Hindlimb muscle (tissue), 1 donor: ENCODE measurements around the gene SLC12A3. TPM values are rescaled to one million over a fixed set of nuclear protein-coding genes. Genes with fewer than 3 reads are reported as not detected.

Source experiments
- DNase-seq: peaks from one replicate; pipeline ENCODE4 v3.0.0-alpha.2; 2013
- polyA plus RNA-seq: library from polyadenylated mRNA; unstranded; fragments of 120-200 nt; gene quantifications from one replicate; pipeline ENCODE4 v1.2.1, GENCODE V29; 2013; ENCODE audit not compliant: insufficient read length

Gene SLC12A3
- 0.05 TPM for polyA plus RNA-seq

- DNase-seq: no peak
Measured at GRCh38 chr16:56864960-56865359, at the start of gene SLC12A3. Gene SLC12A3 (plus strand): TSS chr16:56865207. CDS start chr16:56865236, 29 bp downstream.

- no peak for DNase-seq
Measured at GRCh38 chr16:56815721-56816120, 49.3 kb upstream of the SLC12A3 start.

GRCh38 chr16:56817056-56817455, 48.0 kb upstream of the SLC12A3 start:
- DNase-seq: no peak

- no peak for DNase-seq
Measured at GRCh38 chr16:56817938-56818337, 47.1 kb upstream of the SLC12A3 start.

GRCh38 chr16:56823081-56823733, 41.8 kb upstream of the SLC12A3 start:
- DNase-seq: no peak

- DNase-seq: no peak
Measured at GRCh38 chr16:56824331-56824730, 40.7 kb upstream of the SLC12A3 start.

- DNase-seq: no peak
Measured at GRCh38 chr16:56824804-56825203, 40.2 kb upstream of the SLC12A3 start.

GRCh38 chr16:56825826-56826225, 39.2 kb upstream of the SLC12A3 start:
- DNase-seq: no peak

- no peak for DNase-seq
Measured at GRCh38 chr16:56828647-56829046, 36.4 kb upstream of the SLC12A3 start.

- DNase-seq: no peak
Measured at GRCh38 chr16:56830669-56831068, 34.3 kb upstream of the SLC12A3 start.

GRCh38 chr16:56832768-56833167, 32.2 kb upstream of the SLC12A3 start:
- DNase-seq: no peak

GRCh38 chr16:56833243-56833970, 31.6 kb upstream of the SLC12A3 start:
- no peak for DNase-seq

- no peak for DNase-seq
Measured at GRCh38 chr16:56835320-56835719, 29.7 kb upstream of the SLC12A3 start.

- no peak for DNase-seq
Measured at GRCh38 chr16:56836410-56837230, 28.4 kb upstream of the SLC12A3 start.

- DNase-seq: no peak
Measured at GRCh38 chr16:56838622-56839337, 26.2 kb upstream of the SLC12A3 start.

- peak; percentile 71 for DNase-seq
Measured at GRCh38 chr16:56841233-56841632, 23.8 kb upstream of the SLC12A3 start.

GRCh38 chr16:56841659-56842058, 23.3 kb upstream of the SLC12A3 start:
- no peak for DNase-seq

GRCh38 chr16:56842133-56842532, 22.9 kb upstream of the SLC12A3 start:
- no peak for DNase-seq

GRCh38 chr16:56844056-56844455, 21.0 kb upstream of the SLC12A3 start:
- no peak for DNase-seq

- no peak for DNase-seq
Measured at GRCh38 chr16:56847173-56847910, 17.7 kb upstream of the SLC12A3 start.

GRCh38 chr16:56848029-56848936, 16.7 kb upstream of the SLC12A3 start:
- DNase-seq: no peak
